ENCODE results near the gene SERPINC1. TPM values are rescaled to one million over a fixed set of nuclear protein-coding genes. Genes with fewer than 3 reads are reported as not detected.

SERPINC1 gene
- total RNA-seq, result not detected in 2 replicates

DNA sequence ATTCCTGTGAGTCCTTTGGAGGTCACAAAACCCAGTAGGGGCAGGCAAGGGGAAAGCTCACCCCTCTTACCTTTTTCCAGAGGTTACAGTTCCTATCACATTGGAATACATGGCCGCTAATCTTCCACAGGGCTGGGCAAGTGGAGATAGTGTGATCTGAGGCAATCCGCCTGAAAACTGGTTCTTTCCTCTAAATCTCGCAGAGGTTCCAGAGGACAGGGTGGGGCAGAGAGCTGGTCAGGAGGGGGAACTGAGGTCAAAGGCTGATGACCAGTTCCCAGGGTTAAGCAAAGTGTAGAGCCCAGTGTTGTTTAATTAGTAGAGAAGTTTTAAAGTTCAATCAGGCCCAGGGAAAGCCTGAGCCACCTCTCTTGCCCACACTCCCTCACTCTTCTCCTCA is at the start of gene SERPINC1:
Gene SERPINC1, minus strand, starts transcription at position 179 of the 400 bp plus-strand sequence. Its CDS starts 68 bp downstream, at position 111.

DNA sequence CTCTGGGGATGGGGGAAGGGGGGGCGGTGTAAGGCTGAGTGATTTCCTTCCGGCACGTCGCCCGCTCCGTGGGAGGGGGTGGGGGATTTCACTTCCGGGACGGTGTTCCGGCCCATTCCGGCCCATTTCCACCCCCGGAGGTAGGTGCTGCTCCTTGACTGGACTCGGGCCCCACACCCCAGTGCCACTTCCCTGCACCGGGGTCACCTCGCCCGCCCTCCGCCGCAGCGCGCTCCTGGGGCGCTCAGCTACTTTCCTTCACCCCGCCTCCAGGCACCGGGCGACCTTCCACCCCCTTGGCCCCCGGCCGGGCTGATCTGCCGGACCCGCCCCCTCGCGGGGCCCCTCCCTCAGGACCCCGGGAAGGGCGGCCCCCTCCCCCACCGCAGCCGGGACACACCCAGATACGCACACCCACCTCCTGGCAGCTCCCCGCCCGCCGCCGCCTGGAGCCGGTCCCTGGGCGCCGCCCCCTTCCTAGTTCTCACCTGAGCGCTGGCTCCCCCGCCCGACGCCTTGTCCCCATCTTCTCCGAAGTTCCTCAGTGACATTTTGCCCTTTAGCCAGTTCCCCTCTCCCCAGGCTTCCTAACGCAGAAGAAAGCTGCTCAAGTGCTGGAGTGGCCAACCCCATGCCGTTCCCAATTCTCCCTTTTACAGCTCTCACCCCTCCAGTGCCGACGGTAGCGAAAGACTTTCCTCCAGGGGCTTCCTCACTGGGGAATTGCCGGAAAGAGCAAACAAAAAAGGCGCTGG is 48.7 kb downstream of the SERPINC1 start, which contains the start of gene ZBTB37:
Gene ZBTB37, plus strand, starts transcription at position 115 of the 755 bp plus-strand sequence. CDS start 1,846 bp downstream, outside the sequence.

GRCh38 chr1:173867753-173868265 is 49.3 kb downstream of the SERPINC1 start, which contains the start of gene GAS5:
TSS of gene GAS5 (minus strand) at chr1:173867989.

Other genes with a start within 250 kb of the SERPINC1 start
- under 0.01 and 0.46 TPM in 2 replicates for gene ANKRD45, start 247.5 kb downstream of the SERPINC1 start, total RNA-seq
- gene KLHL20, start 202.3 kb downstream of the SERPINC1 start, total RNA-seq, result 32.2 and 47.6 TPM in 2 replicates
- 26.0 and 27.8 TPM in 2 replicates for gene DARS2, start 92.7 kb downstream of the SERPINC1 start, total RNA-seq
- gene CENPL, start 92.4 kb downstream of the SERPINC1 start, total RNA-seq, result 19.5 and 29.3 TPM in 2 replicates
- gene GAS5, start 49.3 kb downstream of the SERPINC1 start, total RNA-seq, result 505 and 678 TPM in 2 replicates
- gene ZBTB37, start 48.9 kb downstream of the SERPINC1 start, total RNA-seq, result 2.9 and 6.4 TPM in 2 replicates
- gene RC3H1, start 105.0 kb upstream of the SERPINC1 start, total RNA-seq, result 12.7 and 20.8 TPM in 2 replicates
- 26.3 and 26.7 TPM in 2 replicates for gene RABGAP1L, start 242.2 kb upstream of the SERPINC1 start, total RNA-seq

Data from epithelial cell of umbilical artery (primary cell).